GM13977 (cell line): ENCODE results near the gene FLRT3.

ENCODE experiments used
- DNase-seq: peaks from one replicate; pipeline ENCODE4 v3.0.0; 2012; ENCODE audit warnings: low spot score
- in situ Hi-C: fragments of 300-500 bp; cut with MboI; formaldehyde crosslinking; loops from one replicate; pipeline ENCODE4 v1.12.0; 2022; ENCODE audit warnings: low sequenced_read_pairs, low pct_unique_long_range_greater_than_20kb, mixed read lengths, inconsistent platforms; ENCODE audit not compliant: unreplicated experiment
- TF ChIP-seq, protein P1 (sequence below): IDR thresholded peaks from 2 replicates; pipeline ENCODE4 v1.5.1; 2012; ENCODE audit warnings: mild to moderate bottlenecking, control low read depth; ENCODE audit not compliant: insufficient read depth; ENCODE audit errors: extremely low read depth, missing control alignments

Gene FLRT3

DNA sequence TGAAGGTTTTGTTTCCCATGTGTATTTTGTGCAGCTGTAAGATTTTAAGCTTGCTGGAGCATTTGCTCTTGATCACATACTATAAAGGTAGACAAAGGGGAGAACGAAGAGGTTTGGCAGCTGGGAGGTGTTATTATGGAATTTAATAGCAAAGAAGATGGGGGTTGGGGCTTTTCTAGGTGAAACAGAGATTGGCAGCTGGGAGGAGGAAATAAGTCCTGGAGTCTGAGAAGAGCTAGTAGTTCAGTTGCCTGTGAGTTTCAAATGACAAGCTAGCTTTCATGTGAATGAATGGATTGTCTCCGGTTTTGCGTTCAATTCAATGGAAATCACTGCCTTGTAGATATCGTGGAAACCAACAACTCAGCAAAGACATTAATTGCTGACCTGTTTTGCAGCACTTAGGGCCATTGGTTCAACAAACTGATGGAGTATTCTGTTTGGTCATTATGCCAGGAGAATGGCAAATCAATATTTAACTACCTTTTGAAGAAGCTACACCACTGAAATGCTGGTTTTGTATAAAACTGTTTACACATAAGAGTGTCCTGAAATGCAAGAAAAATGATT lies 38.1 kb upstream of the FLRT3 start:
- in situ Hi-C loops, result no loop called here
- DNase-seq, result no peak
- TF ChIP-seq, protein P1, sequence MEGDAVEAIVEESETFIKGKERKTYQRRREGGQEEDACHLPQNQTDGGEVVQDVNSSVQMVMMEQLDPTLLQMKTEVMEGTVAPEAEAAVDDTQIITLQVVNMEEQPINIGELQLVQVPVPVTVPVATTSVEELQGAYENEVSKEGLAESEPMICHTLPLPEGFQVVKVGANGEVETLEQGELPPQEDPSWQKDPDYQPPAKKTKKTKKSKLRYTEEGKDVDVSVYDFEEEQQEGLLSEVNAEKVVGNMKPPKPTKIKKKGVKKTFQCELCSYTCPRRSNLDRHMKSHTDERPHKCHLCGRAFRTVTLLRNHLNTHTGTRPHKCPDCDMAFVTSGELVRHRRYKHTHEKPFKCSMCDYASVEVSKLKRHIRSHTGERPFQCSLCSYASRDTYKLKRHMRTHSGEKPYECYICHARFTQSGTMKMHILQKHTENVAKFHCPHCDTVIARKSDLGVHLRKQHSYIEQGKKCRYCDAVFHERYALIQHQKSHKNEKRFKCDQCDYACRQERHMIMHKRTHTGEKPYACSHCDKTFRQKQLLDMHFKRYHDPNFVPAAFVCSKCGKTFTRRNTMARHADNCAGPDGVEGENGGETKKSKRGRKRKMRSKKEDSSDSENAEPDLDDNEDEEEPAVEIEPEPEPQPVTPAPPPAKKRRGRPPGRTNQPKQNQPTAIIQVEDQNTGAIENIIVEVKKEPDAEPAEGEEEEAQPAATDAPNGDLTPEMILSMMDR, result no peak

DNA sequence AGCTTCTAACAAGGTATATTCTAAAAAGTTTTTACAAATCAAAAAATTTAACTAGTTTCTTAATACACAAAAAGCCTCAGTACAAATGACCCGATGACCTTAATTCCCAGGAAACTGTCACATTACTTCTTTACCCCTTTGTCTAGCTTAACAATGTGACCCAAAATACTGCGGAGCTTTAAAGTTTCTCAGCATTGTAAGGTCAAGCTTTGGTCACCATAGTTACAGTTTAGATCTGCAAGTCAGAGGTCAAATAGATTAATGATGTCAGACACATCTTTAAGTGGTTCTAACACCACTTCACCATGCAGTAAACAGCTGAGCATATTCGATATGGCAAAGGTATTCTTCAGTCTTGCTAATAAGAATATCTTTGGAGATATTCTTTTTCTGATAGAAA lies 36.8 kb upstream of the FLRT3 start:
- DNase-seq, result no peak
- in situ Hi-C loops, result no loop called here
- TF ChIP-seq, protein P1, result no peak

DNA sequence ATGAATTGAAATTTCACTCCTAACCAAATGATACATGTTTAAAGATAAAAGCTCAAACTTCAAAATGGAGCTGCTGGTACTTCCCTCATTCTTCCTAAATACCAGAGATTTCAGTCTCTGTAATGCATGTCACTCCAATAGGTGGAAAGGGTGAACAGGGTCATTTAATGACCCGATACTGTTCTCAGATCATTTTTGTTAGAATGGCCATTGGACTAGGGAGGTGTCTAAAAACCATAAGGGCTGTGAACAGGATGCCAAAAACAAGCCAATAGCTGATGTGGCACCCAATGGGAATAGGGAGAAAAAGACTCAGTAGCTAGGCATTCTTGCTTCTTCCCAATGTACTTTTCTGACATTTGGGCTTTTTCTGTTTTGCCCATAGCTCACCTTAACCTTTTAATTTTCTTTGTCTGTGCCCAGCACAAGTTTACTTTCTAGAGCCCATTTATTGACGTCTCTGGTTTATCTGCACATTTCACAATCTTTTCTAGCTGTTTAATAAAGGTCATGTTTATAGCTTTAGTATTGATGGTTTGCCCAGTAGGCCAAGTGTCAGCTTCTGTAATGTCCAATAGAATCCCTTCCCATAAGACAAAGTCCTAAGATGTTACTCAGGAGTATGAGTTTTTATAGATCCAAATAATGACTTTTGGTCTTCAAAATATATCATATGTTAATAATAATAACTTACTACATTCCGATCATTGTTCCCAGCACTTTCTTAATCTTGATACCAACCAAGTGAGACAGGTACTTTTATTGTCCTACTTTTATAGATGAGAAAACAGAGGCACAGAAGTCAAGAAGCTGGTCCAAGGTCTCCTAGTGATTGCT lies 24.3 kb upstream of the FLRT3 start:
- in situ Hi-C loops, result no loop called here
- no peak for DNase-seq
- TF ChIP-seq, protein P1, result no peak

DNA sequence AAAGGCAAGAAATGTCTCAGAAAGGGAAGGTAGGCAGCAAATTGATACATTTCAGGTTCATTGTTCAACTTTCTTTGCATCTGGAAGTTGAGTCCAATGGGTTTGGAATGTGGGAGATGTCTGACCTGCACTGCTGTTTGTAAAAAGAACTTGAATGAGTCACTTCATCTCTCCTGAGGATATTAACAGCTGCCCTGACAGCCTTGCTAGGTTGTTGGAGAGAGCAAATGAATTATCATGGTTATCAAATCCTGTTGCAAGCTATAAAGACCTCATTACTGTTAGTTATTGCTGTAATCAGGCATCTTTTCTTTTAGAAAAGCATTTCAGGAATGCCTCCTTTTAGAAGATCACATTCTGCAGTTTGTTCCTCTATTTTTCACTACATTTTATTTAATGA lies 23.0 kb upstream of the FLRT3 start:
- TF ChIP-seq, protein P1, result no peak
- no peak for DNase-seq
- in situ Hi-C loops, result no loop called here

DNA sequence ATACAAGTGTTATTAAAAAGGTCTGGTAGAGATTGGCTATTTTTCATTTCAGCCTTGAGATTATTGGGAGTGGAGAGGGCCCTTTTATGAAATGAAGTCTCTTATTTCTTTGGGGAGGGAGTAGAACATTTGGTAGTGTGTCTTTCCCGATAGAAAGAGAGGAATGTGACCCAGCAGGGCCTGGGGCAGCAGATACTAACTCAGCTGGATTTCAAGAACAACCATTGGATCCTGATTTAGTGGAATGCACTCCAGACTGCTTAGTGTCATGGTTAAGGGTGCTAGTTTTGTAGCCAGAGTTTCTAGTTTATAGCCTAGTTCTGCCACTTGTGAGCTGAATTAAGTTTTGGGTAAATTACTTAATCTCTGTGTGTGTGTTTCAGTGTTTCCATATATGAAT lies 18.4 kb upstream of the FLRT3 start:
- in situ Hi-C loops, result no loop called here
- no peak for DNase-seq
- TF ChIP-seq, protein P1, result no peak

DNA sequence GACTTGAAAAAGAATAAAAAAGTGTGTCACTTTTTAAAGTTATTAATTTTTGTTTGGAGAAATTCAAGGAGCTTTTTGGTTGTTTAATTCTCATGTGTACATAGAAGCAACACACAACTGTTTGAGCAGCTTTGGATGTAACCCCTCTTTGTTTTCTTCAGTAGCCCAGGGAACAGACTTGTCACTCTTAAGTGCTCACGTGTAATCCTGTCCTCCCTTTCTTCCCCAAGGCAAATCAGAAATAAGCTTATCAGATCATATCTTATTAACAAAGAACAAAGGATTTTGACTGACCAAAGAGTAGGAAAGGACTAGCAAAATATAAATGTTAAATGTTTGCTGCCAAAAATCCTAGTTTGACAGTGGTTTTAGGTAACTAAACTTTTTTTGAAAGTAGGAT lies 7.3 kb upstream of the FLRT3 start:
- DNase-seq, result no peak
- in situ Hi-C loops, result loop anchor here (25.0 kb wide), 1 partner anchor 893 kb away; no protein-coding TSS in a partner anchor
- TF ChIP-seq, protein P1, result no peak
